ENCODE data around the gene CPNE5. TPM values are rescaled to one million over a fixed set of nuclear protein-coding genes. Genes with fewer than 3 reads are reported as not detected.

The CPNE5 gene
- total RNA-seq, 4 donors from 2014 or later, result 0.23 to 1.1 (median 0.81) TPM; not detected in 1

DNA sequence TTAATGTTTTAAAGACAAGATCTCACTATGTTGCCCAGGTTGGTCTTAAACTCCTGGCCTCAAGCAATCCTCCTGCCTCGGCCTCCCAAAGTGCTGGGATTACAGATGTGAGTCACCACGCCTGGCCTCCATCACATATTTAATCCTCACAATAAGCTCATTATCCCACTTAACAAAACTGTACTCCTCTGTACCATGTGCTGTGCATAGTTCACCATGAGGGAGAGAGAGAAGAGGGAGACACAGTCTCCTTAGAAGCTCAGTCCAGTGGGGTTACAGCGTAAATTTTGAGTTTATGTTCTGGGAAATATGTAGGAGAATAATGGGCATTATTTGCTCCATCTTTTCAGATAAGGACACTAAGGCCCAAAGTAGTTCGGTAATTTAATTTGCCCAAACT, 7.9 kb upstream of the CPNE5 start:
- intact Hi-C loops (cut with DNase I; ENCODE audit: low total_unique reads), result loop anchor here (5.0 kb wide), 1 partner anchor 75 kb away; no protein-coding TSS in a partner anchor
- DNase-seq (ENCODE audit: low spot score in 2 of 2), result no peak
- TF ChIP-seq, protein P1, sequence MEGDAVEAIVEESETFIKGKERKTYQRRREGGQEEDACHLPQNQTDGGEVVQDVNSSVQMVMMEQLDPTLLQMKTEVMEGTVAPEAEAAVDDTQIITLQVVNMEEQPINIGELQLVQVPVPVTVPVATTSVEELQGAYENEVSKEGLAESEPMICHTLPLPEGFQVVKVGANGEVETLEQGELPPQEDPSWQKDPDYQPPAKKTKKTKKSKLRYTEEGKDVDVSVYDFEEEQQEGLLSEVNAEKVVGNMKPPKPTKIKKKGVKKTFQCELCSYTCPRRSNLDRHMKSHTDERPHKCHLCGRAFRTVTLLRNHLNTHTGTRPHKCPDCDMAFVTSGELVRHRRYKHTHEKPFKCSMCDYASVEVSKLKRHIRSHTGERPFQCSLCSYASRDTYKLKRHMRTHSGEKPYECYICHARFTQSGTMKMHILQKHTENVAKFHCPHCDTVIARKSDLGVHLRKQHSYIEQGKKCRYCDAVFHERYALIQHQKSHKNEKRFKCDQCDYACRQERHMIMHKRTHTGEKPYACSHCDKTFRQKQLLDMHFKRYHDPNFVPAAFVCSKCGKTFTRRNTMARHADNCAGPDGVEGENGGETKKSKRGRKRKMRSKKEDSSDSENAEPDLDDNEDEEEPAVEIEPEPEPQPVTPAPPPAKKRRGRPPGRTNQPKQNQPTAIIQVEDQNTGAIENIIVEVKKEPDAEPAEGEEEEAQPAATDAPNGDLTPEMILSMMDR (IDR thresholded peaks at IDR 0.05), result no peak
- TF ChIP-seq POLR2A (IDR thresholded peaks at IDR 0.05), result no peak
- no peak overlapping the region for H3K4me3 ChIP-seq (ENCODE audit: low read depth, poor library complexity, severe bottlenecking)
- 96 to 98% methylated on average over 4 of the region's 4 CpGs for WGBS, 2 donors

DNA sequence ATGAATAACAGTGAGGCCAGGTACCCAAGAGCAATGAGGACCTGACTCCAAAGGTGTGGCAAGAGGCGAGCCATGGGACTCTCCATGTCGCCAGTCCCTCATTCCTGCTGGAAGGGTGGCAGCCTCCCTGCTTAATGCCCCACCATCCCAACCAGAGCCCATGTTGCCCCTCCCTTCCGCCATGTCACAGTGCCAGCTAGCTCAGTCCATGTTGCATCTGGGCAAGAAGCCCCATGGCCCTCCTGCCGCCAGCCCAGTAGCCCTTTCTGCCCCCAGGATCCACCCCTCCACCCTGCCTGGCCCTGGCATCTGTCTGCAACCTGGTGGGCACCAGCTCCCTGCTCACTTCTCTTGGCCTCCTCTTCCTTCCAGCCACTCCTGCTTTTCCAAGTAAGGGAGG, 6.0 kb upstream of the CPNE5 start:
- no peak for TF ChIP-seq POLR2A (IDR thresholded peaks at IDR 0.05)
- TF ChIP-seq, protein P1 (IDR thresholded peaks at IDR 0.05), result no peak
- WGBS, 2 donors, result 71 to 96% methylated on average over 4 of the region's 4 CpGs
- intact Hi-C loops (cut with DNase I; ENCODE audit: low total_unique reads), result loop anchor here (5.0 kb wide), 1 partner anchor 73 kb away; no protein-coding TSS in a partner anchor
- H3K4me3 ChIP-seq (ENCODE audit: low read depth, poor library complexity, severe bottlenecking), result no peak overlapping the region
- DNase-seq (ENCODE audit: low spot score in 2 of 2), result no peak

DNA sequence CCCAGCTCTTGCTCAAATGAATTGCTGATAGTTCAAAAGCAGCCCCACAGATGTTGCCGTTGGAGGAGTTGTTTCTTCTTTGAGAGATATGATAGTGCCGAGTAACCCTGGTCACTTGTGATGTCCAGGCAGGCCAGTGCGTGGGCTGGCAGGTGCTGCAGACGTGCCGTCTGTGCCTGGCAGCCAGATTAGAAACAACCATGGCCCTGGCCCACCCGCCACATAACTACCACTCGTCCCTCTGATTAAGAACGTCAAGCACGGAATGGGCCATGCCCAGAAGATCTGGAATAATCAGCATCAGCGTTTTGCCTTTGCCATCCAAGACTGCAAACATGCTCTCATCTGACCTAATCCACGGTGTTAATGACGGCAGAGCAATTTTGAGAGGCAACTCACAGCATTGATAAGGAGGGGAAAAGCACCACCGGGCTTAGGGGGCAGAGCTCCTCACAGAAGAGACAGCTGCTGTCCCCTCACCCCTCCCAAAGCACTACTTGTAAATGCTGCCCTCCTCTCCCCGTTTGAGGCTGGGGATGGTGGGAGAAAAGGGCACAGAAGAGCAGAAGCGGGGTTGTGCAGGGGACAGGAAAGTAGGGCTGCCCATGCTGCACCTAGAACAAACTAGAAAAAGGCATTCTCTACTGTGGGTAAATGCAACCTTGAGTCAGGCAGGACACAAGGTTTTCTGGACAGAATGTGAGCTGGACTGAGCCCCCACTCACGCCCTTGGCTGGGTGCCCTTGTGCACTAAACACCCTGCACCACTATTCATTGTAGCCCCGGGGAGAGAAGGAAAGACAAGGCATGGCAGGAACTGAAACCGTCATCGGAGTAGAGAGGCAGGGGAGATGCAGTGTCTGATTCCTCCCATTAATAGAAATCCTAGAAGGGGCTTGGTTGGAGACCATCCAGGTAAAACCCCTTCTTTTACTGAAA, 5.3 kb upstream of the CPNE5 start:
- 75 to 77% methylated on average over 19 of the region's 19 CpGs for WGBS, 2 donors
- intact Hi-C loops (cut with DNase I; ENCODE audit: low total_unique reads), result loop anchor here (5.0 kb wide), 1 partner anchor 72 kb away; no protein-coding TSS in a partner anchor
- TF ChIP-seq POLR2A (IDR thresholded peaks at IDR 0.05), result no peak
- TF ChIP-seq, protein P1 (IDR thresholded peaks at IDR 0.05), result no peak
- DNase-seq (ENCODE audit: low spot score in 2 of 2), result no peak
- H3K4me3 ChIP-seq (ENCODE audit: low read depth, poor library complexity, severe bottlenecking), result no peak overlapping the region

DNA sequence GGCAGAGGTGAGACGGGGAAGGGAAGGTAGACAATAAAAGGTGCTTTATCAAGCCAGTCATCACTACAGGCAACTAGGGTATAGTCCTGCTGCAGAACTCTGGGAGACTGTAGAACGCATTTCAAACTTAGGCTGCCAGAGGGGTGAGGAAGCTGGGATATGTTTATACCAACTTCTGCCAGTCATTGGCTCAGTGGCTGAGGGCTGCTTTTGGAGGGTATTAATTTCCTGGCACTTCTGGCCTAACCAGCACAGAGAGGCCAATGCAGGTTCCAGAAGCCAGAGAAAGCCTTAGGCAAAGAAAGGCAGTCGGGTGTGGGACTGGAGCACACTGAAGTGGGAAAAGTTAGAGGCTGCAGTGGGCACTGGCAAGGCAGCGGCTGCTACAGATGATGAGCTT, 3.9 kb upstream of the CPNE5 start:
- no peak overlapping the region for H3K4me3 ChIP-seq (ENCODE audit: low read depth, poor library complexity, severe bottlenecking)
- TF ChIP-seq POLR2A (IDR thresholded peaks at IDR 0.05), result no peak
- TF ChIP-seq, protein P1 (IDR thresholded peaks at IDR 0.05), result no peak
- intact Hi-C loops (cut with DNase I; ENCODE audit: low total_unique reads), result no loop called here
- DNase-seq (ENCODE audit: low spot score in 2 of 2), result no peak
- WGBS, 2 donors, result 81 to 83% methylated on average over 4 of the region's 4 CpGs

DNA sequence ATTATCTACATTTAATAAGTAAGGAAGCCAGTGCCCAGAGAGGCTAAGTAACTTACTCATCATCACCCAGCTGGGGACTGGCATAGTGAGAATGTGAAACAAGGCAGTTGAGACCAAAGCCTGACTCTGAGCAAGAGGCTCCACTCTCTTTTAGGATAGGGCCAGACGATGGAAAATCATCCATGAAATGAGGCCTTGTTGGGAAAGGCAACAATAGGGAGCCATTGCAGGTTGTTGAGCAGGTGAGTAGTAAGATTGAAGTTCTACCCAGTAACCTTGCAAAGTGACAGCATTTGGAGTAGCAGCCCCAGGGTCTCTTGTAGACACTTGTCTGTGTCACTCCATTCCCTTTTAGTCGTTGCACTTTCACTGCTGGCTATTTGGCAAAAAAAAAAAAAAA, 2.5 kb upstream of the CPNE5 start:
- intact Hi-C loops (cut with DNase I; ENCODE audit: low total_unique reads), result no loop called here
- H3K4me3 ChIP-seq (ENCODE audit: low read depth, poor library complexity, severe bottlenecking), result no peak overlapping the region
- DNase-seq (ENCODE audit: low spot score in 2 of 2), result no peak
- TF ChIP-seq, protein P1 (IDR thresholded peaks at IDR 0.05), result no peak
- no peak for TF ChIP-seq POLR2A (IDR thresholded peaks at IDR 0.05)
- WGBS, 2 donors, result 90 to 93% methylated on average over 2 of the region's 2 CpGs
